GM19463 (cell line): ENCODE results near the gene PRR33.

Experiments
- ATAC-seq: cut with Tn5 transposase; IDR thresholded peaks from one replicate; pipeline ENCODE4 v1.9.1; 2021; ENCODE audit warnings: mild to moderate bottlenecking, moderate library complexity; ENCODE audit not compliant: unreplicated experiment

Gene PRR33

DNA sequence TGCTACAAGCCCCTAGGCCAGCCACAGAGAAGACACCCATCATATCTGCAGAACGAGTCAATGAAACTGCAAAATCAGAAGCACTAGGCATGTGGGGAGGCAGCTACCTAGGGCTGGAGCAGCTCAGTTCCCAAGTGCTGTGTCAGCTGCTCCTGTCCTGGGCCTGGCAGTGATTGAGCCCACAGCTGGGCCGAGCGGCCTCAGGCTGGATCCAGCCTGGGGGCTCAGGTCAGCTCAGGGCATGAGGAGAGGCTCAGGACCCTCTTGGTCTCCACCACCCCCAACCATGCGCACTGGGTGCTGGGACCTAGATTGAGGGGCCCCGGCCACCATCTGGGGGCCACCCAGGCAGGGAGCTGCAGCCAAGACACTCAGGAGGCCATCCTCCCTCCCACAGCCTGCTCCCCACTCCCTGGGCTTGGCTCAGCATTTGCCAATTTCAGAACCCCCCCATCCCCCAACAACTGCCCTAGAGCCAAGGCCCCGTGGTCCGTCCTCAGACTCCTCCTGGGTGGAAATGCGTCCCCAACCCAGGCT lies 25.4 kb upstream of the PRR33 start:
- ATAC-seq = no peak

DNA sequence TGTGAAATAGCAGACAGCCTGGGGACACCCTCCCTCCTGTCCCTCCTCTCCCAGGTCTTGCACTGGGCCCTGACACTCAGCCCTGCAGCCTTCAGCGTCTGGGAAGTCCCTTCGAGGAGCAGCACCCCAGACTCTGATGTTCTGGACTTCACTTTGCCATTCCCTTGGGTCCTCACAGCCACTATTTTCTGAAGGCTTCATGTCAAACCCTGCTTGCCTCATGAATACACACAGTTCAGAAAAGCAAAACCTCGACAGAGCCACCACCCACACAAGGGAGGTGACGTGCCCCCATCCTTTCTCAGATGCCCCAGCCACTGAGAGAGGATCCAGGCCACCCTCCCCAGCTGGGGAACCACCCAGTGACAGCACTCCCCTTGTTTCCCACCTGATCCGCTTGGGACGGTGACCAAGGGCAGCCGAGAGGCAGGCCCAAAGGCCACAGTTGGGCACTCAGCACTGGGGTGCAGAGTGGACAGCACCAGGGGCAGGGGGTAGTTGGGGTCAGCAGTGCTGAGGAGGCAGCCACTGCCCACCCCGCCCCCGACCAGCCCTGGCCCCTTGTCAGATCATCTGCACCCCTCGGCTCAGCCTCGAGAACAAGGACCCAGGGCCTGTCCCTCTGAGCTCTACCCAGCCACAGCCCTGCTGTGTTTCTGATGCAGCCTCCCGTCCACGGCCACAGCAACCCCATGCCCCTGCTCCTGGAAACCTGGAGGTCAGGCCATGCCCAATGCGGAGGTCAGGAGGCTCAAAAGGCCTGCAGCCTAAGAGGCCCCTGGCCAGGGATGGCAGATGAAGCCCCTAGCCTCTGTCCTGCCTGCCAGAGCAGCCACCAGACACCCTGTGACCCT lies 24.7 kb upstream of the PRR33 start:
- peak; percentile 53 for ATAC-seq

DNA sequence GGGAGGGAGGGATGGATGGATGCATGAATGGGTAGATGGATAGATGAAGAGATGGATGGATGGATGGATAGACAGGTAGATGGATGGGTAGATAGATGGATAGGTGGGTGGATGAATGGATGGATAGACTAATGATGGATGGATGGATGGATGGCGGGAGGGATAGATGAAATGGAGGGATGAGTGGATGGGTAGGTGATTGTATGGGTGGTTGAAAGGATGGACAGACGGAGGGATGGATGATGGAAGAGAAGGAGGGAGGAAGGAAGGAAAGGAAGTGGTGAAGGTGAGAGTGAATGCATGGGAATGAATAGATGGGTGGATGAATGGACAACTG lies 24.1 kb upstream of the PRR33 start:
- no peak for ATAC-seq

DNA sequence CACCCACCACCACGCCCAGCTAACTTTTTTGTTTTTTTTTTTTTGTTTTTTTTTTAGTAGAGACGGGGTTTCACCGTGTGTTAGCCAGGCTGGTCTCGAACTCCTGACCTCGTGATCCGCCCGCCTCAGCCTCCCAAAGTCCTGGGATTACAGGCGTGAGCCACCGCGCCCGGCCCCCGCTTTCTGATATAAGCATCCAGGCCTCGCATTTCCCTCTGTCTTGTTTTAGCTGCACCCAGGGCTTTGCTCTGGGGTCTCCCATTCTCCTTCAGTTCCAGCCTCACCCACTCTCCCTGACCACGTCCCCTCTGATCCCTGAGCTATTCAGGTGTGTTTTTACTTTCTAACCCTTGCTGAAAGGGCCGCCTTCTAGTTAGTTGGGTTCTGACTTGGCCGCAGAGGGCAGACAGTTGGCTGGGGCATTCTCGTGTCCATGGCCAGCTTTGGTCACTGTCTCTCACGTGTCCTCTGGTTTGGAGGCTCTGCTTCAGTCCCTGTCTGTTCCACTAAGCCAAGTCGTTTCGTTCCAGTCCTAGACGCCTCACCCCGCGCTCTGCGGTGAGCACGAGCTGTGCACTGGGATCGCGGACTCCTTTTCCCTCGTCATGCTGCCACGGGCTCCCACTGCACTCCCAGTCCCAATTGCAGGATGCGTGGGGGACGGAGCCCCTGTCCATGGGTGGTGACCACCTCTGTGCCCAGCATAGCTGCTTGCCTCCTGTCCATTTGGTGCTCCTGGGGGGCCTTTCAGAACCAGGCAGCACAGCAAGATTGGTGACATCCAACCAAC lies 21.8 kb upstream of the PRR33 start:
- ATAC-seq = no peak

GRCh38 chr11:1912289-1912878 lies 20.7 kb upstream of the PRR33 start:
- ATAC-seq = no peak

GRCh38 chr11:1909524-1909923 lies 17.8 kb upstream of the PRR33 start:
- ATAC-seq = no peak

- no peak for ATAC-seq
These were observed 16.9 kb upstream of the PRR33 start for GRCh38 chr11:1908618-1909017.

DNA sequence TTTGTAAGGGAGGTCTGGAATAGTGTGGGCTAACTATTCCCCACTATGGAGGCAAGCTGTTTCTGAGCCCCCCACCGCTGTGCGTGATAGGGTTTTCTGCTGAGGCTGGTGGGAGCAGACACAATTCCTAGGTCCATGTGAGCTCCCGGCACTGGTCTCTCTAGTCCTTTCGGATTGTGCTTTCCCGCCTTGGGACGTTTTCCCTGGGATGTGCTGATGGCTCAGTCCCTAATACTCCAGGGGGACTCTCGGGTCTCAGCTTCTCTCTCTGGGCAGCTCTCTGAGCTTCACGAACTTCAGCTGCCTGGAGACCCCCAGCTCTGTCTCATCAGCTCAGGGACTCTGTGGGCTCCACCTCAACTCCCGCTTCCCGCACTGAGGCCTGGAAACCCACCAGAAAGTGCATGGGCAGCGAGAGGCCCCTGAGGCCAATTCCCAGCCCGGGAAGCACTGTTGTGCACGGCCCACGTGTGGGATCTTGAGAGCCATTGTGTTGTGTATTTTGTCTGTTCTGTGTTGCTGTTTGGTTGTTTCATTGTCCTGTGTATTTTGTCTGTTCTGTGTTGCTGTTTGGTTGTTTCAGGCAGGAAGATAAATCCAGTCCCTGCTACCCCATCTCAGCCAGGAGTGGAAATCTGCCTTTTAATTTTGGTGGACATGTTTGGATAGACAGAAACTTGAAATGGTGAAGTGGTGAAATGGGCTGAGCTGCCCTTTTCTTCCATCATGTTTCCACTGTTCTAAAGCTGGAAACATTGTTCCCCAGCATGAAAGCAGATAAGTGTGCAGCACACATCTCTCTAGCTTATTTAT lies 15.1 kb upstream of the PRR33 start:
- no peak for ATAC-seq

GRCh38 chr11:1906181-1906580 lies 14.5 kb upstream of the PRR33 start:
- no peak for ATAC-seq

DNA sequence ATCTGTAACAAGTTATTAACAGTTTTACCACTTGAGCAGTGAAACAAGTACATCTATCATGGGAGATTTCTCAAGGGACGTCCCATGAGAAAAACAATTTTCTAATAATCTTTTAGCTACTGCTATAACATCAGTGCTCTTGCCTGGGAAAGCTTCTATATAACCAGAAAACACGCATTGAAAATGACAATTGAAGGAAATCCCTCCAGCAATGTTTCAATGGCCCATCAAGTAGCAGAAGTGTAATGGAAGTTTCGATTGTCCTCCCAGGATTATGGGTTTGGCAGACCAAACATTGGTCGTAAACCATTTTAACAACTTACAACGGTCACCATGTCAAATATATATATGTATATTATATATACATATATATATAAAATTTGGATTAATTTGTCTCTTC lies 8.0 kb upstream of the PRR33 start:
- ATAC-seq = no peak

DNA sequence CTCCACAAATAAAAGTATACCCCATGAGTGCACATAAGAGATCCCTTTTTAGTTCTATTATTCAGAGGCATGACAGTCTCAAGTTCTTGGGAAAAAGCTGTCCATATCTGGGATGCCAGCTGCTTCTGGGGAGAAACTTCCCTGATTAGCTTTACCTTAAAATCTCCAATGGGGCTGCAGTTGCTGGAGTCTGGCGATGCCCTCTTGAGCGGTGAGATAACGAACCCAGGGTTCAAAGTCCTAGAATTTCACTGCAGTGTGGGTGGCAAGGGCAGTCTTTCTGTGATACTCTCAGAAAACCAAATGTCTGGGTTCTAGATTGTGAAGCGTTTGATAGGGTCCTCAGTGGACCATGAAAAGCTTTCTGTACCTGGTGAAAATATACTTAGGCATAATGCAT lies 7.4 kb upstream of the PRR33 start:
- no peak for ATAC-seq

DNA sequence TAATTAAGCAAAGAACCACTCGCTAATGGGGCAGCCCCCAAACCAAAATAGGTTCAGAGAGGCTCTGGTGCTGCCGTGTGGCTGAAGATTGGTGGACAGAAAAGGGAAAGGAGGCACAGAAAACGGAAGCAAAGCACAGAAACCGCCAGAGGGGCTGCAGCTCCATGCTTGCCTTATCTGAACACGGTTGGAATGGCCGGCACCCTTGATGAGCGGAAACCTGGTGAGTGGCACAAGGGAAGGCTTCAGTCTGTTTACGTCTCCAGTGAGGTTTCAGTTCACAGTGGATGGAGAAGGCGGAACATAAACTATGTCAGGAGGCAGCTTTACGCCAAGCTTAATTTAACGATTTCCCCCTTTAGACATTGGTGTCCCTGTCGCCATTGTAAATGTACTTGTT lies 5.2 kb upstream of the PRR33 start:
- no peak for ATAC-seq

- ATAC-seq = no peak
These were observed 4.8 kb upstream of the PRR33 start for GRCh38 chr11:1896468-1896867.

- ATAC-seq = no peak
These were observed 3.1 kb upstream of the PRR33 start for GRCh38 chr11:1894759-1895158.

DNA sequence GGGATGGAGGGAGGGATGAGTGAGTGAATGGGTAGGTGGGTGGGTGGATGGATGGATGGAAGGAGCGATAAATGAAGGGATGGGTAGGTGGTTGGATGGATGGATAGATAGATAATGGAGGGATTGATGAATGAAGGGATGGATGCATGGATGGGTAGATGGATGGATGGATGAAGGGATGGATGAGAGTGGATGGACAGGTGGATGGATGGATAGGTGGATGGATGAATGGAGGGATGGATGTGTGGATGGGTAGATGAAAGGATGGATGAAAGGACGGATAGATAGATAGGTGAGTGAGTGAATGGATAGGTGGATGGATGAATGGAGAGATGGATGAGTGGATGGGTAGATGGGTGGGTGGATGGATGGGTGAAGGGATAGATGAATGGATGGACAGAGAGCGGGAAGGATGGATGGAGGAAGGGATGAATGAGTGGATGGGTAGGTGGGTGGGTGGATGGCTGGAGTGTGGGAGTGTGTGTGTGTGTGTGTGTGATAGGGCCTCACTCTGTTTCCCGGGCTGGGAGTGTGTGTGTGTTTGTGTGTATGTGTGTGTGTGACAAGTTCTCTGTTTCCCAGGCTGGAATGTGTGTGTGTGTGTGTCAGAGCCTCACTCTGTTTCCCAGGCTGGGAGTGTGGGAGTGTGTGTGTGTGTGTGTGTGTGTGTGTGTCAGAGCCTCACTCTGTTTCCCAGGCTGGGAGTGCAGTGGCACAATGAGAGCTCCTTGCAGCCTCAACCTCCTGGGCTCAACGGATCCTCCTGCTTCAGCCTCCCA lies 2.1 kb upstream of the PRR33 start:
- no peak for ATAC-seq

- ATAC-seq = no peak
These were observed 863 bp upstream of the PRR33 start for GRCh38 chr11:1892558-1892957.

- ATAC-seq = no peak
These were observed 421 bp upstream of the PRR33 start for GRCh38 chr11:1892116-1892515.

DNA sequence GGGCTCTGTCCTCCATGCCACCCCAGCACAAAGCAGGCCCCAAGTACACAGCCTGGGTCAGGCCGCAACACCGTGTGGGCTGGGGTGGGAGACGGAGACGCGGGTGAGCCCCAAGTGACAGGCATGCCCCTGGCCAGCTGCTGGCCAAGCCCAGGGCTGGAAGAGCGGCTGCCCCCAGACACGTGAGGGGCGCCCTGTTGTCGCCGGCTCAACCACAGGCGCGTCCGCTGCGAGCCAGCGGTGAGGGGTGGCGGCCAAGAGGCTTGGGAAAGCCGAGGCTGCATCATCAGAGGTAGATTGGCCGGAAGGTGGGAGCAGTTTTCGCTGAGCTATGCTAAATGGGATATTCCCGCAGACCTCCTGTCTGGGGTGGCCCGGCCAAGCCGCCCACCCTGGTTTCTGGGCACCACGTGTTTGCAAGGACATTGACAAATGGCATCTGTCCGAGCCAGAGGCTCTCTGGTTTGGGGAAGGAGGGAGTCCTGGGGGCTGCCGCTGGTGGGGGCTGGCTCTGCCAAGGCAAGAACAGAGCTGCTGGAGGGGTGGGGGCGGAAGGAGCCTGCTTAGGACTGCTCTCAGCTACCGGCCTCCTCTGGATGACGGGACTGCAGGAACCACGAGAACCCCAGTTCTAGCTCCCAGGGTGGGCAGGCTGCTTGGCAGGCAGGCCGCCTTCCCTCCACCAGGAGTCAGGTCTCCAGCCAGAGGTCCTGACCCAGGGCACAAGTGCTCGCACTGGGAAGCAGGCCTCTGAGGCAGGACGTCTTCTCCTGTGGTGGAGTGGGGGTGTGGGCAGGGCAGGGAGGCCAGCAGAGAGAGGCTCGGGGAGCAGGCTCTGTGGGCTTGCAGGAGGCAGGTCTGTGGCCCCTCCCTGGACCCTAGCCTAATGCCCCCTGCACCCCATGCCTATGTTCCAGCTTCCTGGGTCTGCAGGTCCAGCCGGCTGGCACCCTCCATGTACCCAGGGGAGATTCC lies 552 bp downstream of the PRR33 start:
- no peak for ATAC-seq
